ENCODE results near the gene KCNN2. TPM values are rescaled to one million over a fixed set of nuclear protein-coding genes. Genes with fewer than 3 reads are reported as not detected.

KCNN2 gene
- total RNA-seq, 1 experiment from 2014 or later = not detected

DNA sequence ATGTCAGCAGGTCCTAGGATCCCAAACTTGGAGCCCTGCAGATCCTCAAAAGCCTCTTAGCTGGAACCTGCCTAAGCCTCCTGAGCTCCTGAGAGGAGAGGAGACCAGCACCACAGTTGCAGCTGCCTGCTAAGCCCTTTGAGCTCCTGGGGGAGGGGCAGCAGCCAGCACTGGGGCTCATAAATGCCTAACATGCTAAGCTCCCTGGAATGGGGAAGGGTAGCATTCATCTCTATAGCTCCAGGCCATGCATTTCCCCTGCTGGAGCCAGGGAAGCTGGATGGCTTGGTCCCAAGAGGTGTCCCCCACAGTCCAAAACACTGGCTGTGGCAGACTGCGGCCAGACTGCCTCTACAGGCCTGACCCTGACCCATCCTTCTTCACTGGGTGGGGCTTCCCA lies 182.7 kb downstream of the KCNN2 start:
- H3K4me3 ChIP-seq = no peak overlapping the region
- intact Hi-C loops (cut with micrococcal nuclease; ENCODE audit: unreplicated experiment) = no loop called here
- no peak overlapping the region for H3K27ac ChIP-seq
- H3K9me3 ChIP-seq (ENCODE audit: insufficient read depth, low read depth) = no peaks in the 10 kb centered on the region
- H3K4me2 ChIP-seq = no peak overlapping the region
- no peaks in the 10 kb centered on the region for H3K27me3 ChIP-seq (ENCODE audit: insufficient read depth, low read depth)
- no peaks in the 10 kb centered on the region for H3K4me1 ChIP-seq (replicated peaks; ENCODE audit: insufficient read depth)
- no peaks in the 10 kb centered on the region for H3K79me2 ChIP-seq (ENCODE audit: low read depth)
- H2AFZ ChIP-seq = no peak overlapping the region
- H4K20me1 ChIP-seq (ENCODE audit: insufficient read depth) = no peaks in the 10 kb centered on the region
- no peak for TF ChIP-seq EZH2 (IDR thresholded peaks at IDR 0.05; ENCODE audit: low read depth)
- TF ChIP-seq, protein P1, sequence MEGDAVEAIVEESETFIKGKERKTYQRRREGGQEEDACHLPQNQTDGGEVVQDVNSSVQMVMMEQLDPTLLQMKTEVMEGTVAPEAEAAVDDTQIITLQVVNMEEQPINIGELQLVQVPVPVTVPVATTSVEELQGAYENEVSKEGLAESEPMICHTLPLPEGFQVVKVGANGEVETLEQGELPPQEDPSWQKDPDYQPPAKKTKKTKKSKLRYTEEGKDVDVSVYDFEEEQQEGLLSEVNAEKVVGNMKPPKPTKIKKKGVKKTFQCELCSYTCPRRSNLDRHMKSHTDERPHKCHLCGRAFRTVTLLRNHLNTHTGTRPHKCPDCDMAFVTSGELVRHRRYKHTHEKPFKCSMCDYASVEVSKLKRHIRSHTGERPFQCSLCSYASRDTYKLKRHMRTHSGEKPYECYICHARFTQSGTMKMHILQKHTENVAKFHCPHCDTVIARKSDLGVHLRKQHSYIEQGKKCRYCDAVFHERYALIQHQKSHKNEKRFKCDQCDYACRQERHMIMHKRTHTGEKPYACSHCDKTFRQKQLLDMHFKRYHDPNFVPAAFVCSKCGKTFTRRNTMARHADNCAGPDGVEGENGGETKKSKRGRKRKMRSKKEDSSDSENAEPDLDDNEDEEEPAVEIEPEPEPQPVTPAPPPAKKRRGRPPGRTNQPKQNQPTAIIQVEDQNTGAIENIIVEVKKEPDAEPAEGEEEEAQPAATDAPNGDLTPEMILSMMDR (conservative IDR thresholded peaks at IDR 0.05) = no peak
- no peaks in the 10 kb centered on the region for H3F3A ChIP-seq (ENCODE audit: insufficient read depth, low read depth)
- no peak for DNase-seq
- ChIA-PET CTCF (no interaction called here), POLR2A (ENCODE audit: unreplicated experiment) (no interaction called here)
- H3K9me2 ChIP-seq (ENCODE audit: insufficient read depth) = no peaks in the 10 kb centered on the region
- no TSS peak for BruUV-seq (replicated peaks)
- no peaks in the 10 kb centered on the region for H3K36me3 ChIP-seq (ENCODE audit: low read depth)

All from PC-9 (cell line).